T-helper 9 cell (primary cell): Measurements from ENCODE around the gene PIK3C3.
"Not testable (repeated sequence)": the region's sequence is repeated elsewhere in the genome, so short reads cannot be mapped to it uniquely, and the experiment has no call there.

ENCODE experiments used
- DNase-seq: peaks from one replicate; pipeline ENCODE4 v3.0.0-alpha.2; 2020

PIK3C3 gene

DNA sequence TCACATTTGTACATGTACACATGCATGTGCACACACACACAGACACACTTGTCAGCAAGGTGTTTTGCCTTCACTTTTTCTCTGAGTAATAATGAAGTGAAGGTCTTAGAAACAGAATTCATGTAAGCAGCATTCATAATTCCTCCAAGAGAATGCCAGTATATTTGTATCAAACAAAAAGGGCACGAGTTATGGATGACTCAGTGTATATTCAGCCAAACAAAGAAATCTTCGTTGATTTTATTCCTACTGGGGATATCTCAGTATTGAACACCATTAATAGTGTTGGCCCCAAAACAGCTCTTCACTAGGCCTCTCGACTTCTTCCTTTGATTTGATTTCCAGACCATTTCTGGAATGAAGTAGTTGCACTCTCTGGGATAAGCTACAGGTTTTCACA lies 125.3 kb downstream of the PIK3C3 start:
- DNase-seq = no peak

GRCh38 chr18:42082415-42083234 lies 127.6 kb downstream of the PIK3C3 start:
- DNase-seq = no peak

DNA sequence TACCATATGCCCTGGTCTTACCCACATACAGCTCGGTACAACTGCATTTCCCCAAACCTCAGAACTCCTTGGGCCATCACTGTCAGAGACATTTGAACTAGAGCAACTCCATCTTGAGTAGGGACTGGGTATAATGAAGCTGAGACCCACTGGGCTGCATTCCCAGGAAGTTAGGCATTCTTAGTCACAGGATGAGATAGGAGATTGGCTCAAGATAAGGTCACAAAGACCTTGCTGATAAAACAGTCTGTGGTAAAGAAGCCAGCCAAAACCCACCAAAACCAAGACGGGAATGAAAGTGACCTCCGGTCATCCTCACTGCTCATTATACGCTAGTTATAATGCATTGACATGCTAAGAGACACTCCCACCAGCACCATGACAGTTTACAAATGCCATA lies 131.3 kb downstream of the PIK3C3 start:
- DNase-seq = no peak

DNA sequence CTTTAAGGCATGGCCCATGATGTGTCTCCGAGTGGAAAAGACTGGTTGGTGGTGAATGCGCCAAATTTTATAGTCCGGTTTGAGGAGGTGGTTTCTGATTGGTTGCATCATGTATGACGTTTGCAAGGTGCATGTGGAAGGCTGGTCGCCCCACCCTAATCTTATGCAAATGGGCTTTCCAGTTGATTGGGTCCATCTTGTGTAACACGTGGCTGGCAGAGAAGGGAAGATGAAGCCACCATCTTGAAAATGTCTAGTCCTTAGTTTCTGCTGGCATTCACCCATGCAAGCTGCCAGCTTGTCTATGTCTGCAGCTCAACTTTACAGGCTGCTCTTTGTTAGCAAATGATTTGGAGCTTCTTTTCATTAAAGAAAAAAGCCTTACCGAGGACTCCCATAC lies 132.2 kb downstream of the PIK3C3 start:
- DNase-seq = no peak

DNA sequence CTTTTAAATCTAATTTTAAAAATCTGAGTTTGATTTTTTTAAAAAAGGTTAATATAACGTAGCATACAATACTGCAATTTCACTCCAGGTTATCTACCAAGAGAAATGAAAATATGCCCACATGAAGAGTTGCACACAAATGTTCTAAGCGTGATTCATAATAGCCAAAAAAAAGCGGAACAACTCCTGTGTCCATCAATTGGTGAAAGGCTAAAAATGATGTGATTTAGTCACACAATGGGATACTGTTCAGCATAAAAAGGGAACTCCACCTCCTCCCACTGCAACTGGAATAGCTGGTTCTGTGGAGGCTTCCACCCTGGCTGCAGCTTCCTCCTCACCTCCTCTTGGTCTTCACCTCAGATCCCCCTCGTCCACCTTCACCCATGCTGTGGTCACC lies 132.8 kb downstream of the PIK3C3 start:
- no peak for DNase-seq

DNA sequence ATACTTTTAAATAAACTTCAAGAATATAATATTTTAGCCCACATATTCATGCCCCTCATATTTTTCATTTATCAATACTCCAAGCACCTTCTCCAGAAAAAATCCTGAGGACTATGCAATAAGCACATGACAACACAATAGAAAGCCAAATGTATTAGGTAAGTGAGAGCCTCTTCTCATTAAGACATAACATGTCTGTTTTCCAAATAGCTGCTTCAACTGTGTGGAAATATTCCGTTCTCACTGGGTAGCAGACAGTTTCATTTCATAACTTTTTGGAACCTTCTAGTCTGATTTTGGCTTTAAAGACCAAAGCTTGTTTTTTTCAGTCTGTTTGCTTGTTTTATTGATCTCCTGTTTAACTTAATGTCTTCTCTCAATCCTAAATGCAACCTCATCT lies 137.8 kb downstream of the PIK3C3 start:
- DNase-seq = no peak

GRCh38 chr18:42094875-42095274 lies 139.8 kb downstream of the PIK3C3 start:
- no peak for DNase-seq

GRCh38 chr18:42095732-42096377 lies 140.8 kb downstream of the PIK3C3 start:
- no peak for DNase-seq

GRCh38 chr18:42100248-42100647 lies 145.2 kb downstream of the PIK3C3 start:
- DNase-seq = no peak

- DNase-seq = no peak
Measured at GRCh38 chr18:42100911-42101310, 145.9 kb downstream of the PIK3C3 start.

- no peak for DNase-seq
Measured at GRCh38 chr18:42105394-42105793, 150.4 kb downstream of the PIK3C3 start.

GRCh38 chr18:42106784-42107183 lies 151.8 kb downstream of the PIK3C3 start:
- no peak for DNase-seq

DNA sequence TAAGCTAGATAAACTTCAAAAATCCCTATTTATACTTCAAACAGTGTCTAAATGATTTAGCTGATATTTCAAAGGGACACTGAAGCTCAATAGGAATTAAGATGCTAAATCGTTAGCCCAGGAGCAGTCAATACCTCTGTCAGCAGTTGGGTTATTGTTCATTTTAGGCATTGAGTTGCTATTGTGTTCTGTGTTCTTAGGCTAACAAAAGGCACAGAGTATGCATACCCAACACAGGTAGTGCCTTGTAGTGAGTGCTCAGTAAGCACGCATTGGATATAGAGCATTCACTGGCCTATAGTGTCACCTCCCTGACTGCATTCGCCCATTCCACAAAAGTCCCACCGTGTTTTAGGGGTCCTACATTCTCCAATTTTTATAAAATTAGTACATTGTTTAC lies 152.3 kb downstream of the PIK3C3 start:
- no peak for DNase-seq

- no peak for DNase-seq
Measured at GRCh38 chr18:42107691-42108450, 152.8 kb downstream of the PIK3C3 start.

DNA sequence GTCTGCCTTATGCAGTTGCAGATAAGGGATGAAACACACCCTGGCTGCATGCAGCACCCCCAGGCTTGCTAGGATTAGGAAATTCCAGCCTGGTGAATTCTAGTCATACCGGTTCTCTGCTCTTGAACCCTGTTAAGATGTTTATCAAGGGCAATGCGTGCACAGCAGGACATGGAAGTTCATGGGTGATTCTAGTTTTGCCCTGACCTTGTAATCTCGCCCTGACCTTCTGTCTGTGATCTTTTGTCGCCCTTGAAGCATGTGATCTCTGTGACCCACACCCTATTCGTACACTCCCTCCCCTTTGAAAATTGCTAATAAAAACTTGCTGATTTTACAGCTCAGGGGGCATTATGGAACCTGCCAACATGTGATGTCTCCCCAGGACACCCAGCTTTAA lies 157.1 kb downstream of the PIK3C3 start:
- not testable (repeated sequence) for DNase-seq

GRCh38 chr18:42112657-42113420 lies 157.8 kb downstream of the PIK3C3 start:
- no peak for DNase-seq

- no peak for DNase-seq
Measured at GRCh38 chr18:42113529-42114191, 158.6 kb downstream of the PIK3C3 start.

DNA sequence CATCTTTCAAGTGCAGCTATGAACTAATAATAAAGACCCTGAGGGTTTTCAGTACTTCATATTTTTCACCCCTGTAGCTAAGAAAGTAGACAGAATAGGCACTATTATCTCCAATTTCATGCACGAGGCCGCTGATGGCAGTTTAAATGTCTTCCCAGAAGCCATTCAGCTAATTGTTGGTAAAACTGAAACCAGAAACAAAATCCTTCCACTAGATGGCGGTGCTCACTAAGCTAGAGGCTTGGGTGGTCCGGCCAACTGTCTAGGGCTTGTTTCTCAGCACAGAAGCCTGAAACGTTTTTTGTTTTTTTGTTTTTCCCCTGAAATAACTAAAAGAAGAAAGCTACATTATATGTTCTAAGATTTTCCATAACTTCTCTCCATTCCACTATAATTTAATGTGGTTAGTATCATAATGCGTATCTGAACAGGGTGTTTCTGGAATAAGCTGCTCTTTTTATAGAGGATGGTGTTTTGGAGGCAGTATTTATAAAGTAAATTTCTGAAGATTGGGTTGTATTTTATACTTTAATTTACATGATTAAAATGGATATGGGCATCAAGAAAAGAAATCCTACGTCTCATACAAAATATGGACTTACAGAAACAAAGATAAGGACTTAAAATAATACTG lies 159.4 kb downstream of the PIK3C3 start:
- peak; percentile 24 for DNase-seq

- DNase-seq = no peak
Measured at GRCh38 chr18:42126586-42126985, 171.6 kb downstream of the PIK3C3 start.

DNA sequence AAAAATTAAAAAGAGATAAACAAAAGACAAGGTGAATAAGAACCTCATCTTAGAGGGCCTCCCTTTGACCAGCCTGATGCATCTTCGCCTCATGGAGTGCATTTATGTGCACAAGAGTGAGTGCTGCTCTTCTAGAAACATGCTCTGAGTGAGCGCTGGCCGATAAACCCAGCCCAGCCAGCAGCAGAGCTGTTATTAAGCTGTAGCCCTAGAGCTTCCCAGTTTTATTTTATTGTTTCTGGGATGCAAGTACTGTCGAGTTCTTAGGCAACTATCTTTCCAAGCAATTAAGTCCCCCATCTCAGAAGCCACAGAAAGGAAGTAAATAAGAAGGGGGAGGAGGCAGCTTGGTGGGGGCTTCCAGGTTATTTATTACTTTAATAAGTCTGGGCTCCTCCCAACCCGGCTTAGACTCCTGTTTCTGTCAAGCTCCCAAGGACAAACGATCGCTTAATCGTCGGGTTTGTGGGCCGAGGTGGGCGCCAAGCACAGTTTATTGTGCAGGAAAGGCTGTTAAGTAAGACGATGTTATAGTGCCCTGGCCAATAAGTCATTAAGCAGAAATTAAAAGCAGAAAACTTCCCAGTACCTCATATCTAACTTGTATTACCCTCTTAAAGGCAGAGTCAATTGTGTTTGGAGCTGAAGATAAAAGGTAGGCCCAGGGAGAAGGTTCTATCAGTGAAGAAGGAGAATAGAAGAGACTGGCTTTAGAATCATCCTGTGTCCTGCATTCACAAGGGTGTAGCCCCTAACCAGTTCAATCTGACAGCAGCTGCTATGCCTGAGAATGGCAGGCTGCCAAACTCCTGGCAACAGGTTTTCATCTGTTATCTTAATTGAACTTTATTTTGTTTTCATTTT lies 176.3 kb downstream of the PIK3C3 start:
- no peak for DNase-seq

DNA sequence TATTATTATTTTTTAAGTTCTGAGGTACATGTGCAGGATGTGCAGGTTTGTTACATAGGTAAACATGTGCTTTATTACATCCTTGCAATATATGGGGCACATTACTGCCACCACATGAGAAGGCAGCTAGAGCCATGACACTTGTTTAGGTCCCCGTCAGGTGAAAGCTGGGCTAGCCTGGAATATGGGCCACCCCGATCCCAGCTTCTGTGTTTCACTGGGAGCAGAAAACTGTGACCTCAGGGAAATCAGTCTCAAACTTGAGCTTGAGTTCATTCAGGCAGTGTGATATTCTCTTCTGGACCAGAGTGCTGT lies 176.9 kb downstream of the PIK3C3 start:
- DNase-seq = no peak
